ENCODE measurements around the gene SLC6A12.

The SLC6A12 gene

DNA sequence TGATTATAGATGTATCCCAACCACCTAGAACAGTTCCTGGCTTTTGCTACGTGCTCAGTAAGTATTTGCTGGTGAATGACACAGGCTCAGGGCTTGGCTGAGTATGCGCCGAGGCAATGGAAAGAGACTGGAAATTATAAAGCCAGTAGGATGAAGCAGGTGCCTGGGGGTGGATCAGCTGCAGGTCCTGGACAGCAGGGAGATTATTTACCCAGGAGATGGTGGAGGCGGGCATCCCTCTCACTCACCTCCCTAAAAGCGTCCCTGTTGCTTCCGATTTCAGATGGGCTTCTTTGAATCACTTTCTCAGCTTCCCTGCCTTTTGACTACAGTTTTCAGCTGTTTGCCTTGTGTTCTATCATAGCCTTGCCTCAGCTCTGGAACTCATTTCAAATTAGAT, 42.3 kb upstream of the SLC6A12 start:
- DNase-seq (ENCODE audit: low read depth): no peak

DNA sequence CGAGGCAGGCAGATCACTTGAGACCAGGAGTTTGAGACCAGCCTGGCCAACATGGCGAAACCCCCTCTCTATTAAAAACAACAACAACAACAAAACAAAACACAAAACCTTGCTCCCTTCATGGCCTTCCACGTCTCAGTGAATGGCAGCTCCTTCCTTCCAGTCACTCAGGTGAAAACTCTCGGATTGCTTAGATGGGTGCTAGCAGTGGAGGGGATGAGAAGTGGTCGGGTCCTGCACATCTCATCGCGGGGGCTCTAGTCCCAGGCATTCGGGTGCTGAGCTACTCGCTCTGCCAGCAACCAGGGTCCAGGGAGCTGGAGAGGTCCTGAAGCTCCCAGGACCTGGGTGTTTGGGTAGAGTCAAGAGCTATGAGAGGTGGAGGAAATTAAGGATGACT, 41.0 kb upstream of the SLC6A12 start:
- no peak for DNase-seq (ENCODE audit: low read depth)
- TF ChIP-seq, protein P1, sequence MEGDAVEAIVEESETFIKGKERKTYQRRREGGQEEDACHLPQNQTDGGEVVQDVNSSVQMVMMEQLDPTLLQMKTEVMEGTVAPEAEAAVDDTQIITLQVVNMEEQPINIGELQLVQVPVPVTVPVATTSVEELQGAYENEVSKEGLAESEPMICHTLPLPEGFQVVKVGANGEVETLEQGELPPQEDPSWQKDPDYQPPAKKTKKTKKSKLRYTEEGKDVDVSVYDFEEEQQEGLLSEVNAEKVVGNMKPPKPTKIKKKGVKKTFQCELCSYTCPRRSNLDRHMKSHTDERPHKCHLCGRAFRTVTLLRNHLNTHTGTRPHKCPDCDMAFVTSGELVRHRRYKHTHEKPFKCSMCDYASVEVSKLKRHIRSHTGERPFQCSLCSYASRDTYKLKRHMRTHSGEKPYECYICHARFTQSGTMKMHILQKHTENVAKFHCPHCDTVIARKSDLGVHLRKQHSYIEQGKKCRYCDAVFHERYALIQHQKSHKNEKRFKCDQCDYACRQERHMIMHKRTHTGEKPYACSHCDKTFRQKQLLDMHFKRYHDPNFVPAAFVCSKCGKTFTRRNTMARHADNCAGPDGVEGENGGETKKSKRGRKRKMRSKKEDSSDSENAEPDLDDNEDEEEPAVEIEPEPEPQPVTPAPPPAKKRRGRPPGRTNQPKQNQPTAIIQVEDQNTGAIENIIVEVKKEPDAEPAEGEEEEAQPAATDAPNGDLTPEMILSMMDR (IDR thresholded peaks at IDR 0.05; ENCODE audit: low read depth, low read length, missing control alignments): no peak

More for the DNA sequence above, 42.3 kb upstream of the SLC6A12 start:
- no peak overlapping the region for H3K4me3 ChIP-seq (ENCODE audit: low read depth, low read length)
- TF ChIP-seq, protein P1 (IDR thresholded peaks at IDR 0.05; ENCODE audit: low read depth, low read length, missing control alignments): no peak

DNA sequence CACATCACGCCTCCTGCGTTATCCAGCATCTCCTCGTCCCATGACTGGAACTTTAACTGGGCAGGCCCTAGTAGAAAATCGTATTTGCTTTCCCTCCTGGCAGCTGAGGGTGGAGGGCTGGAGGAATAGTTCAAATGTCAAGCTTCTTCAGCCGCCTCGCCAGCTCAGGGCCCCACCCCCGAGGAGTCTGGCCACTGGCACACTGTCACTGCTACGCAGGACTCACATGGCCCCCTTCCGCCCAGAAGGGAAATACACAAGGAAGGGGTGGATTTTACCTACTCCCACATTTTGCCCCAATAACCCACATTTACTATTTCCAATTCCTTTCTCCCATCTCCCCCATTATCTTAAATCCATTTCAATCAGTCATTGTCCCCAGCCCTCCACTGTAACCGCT, 40.1 kb upstream of the SLC6A12 start:
- no peak for DNase-seq (ENCODE audit: low read depth)
- TF ChIP-seq, protein P1 (IDR thresholded peaks at IDR 0.05; ENCODE audit: low read depth, low read length, missing control alignments): no peak
- no peak overlapping the region for H3K4me3 ChIP-seq (ENCODE audit: low read depth, low read length)

More for the DNA sequence above, 41.0 kb upstream of the SLC6A12 start:
- no peak overlapping the region for H3K4me3 ChIP-seq (ENCODE audit: low read depth, low read length)

DNA sequence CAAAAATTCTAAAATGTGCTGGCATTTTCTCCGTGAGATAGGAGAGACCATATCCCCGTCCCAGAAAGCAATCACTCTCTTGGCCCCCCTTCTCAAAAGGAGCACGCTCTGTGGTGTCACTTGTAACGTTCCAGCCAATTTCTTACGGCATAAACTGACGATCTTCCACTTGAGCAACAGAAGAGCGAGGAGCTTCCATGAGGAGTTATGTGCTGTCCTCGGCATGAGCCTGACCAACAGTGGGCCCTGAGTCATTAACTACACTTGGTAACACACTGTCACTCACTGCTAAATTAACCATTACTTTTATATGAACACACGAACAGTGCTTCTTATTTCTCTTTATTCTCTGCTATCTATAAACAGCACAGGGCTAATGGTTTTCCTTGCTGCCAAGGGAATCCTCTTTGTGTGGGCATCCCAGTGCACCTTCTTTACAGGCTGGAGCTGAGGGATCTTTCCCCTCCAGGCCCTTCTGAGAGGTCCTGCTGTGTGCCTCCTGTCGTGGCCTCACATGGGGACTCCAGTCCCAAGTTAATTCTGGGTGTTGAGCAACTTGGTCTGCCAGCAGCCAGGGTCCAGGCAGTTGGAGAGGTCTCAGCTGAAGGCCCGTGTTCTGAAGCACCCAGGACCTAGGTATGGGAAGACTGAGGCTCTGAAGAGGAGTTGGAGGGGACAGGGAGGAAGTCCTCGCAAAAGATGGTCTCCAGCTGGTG, 39.3 kb upstream of the SLC6A12 start:
- DNase-seq (ENCODE audit: low read depth): no peak
- TF ChIP-seq, protein P1 (IDR thresholded peaks at IDR 0.05; ENCODE audit: low read depth, low read length, missing control alignments): no peak
- no peak overlapping the region for H3K4me3 ChIP-seq (ENCODE audit: low read depth, low read length)

DNA sequence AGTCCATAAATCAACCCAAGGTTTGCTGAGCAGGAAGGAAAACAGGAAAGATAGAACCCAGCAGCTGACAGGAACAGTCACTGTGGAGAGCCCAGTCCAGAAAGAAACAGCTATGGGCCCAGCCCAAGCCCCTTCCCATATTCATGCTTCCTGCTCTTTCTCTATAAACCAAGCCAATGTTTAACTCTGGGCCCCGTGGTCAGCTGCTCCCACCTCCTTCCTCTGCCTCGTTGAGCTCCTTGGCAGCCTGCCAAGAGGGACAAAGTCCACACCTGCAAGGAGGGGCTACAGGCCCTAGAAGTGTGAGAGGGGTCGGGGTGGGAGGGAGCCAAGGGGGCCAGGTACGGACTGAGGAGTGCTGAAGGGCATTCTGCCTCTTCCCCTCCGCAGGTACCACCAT, 38.7 kb upstream of the SLC6A12 start:
- H3K4me3 ChIP-seq (ENCODE audit: low read depth, low read length): no peak overlapping the region
- DNase-seq (ENCODE audit: low read depth): no peak
- TF ChIP-seq, protein P1 (IDR thresholded peaks at IDR 0.05; ENCODE audit: low read depth, low read length, missing control alignments): no peak

DNA sequence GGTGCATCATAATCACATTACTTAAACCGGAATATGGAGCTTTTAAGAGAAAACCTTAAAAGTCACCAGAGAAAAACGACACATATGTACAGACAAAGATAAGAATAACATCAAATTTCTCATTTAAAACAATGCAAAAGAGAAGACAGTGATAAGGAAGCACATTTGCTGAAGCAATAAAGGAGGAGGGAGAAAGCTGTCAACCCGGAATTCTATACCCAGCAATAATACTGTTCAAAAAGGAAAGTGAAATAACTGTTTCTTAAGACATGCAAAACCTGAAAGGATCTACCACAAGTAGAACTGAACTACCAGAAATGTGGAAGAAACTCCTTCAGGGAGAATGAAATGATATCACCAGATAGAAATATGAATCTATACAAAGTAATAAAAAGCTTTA, 33.3 kb upstream of the SLC6A12 start:
- TF ChIP-seq, protein P1 (IDR thresholded peaks at IDR 0.05; ENCODE audit: low read depth, low read length, missing control alignments): no peak
- DNase-seq (ENCODE audit: low read depth): no peak
- no peak overlapping the region for H3K4me3 ChIP-seq (ENCODE audit: low read depth, low read length)

DNA sequence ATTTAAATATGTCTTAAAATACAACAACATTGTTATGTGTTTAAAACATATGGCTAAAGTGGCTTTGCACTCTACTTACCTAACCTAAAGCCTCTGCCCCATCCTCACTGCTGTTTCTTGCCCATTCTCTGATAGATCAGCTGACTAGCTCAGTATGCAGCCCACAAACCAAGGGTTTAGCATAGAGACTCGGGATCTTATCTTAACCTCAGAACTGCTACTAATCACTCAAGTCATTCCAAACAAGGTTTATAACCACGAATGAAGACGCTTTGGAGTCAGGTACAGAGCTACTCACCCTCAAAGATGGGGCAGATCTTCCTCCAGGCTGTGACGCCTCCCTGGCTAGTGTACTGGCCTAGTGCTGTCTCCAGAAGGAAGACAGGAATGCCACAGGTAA, 29.4 kb upstream of the SLC6A12 start:
- no peak for DNase-seq (ENCODE audit: low read depth)
- TF ChIP-seq, protein P1 (IDR thresholded peaks at IDR 0.05; ENCODE audit: low read depth, low read length, missing control alignments): no peak

More for the DNA sequence above, 29.4 kb upstream of the SLC6A12 start:
- no peak overlapping the region for H3K4me3 ChIP-seq (ENCODE audit: low read depth, low read length)

All from GM12864 (cell line).